K562 (cell line): ENCODE measurements around the gene ATMIN. TPM values are rescaled to one million over a fixed set of nuclear protein-coding genes. Genes with fewer than 3 reads are reported as not detected.
A peak's percentile ranks its signal among the peaks of the same experiment; 100 is the strongest.

Experiments used
- ETV1 ChIP-seq: fragments of 450-650 bp; conservative IDR thresholded peaks from 2 replicates; pipeline ENCODE4 v1.6.1; 2016; ENCODE audit warnings: missing genetic modification characterization, control low read depth, low read depth, missing compliant biosample characterization
- GABPB2 ChIP-seq: fragments of 250-450 bp; sonication (Bioruptor Pico); conservative IDR thresholded peaks from 2 replicates; pipeline ENCODE4 v1.5.1; 2021; ENCODE audit warnings: mild to moderate bottlenecking
- HINFP ChIP-seq: fragments of 450-650 bp; conservative IDR thresholded peaks from 2 replicates; pipeline ENCODE4 v1.6.1; 2016; ENCODE audit warnings: missing genetic modification characterization, low read depth, mild to moderate bottlenecking, control low read depth, missing compliant biosample characterization
- JUN ChIP-seq, 2 experiments: sonication (generic) in 1 of 2; formaldehyde crosslinking in 1 of 2; IDR thresholded peaks; 2 replicates each; pipeline versions ENCODE4 v1.6.1 to v1.8.0; 2012 to 2022; ENCODE audit warnings: borderline replicate concordance in 2 of 2, mild to moderate bottlenecking in 2 of 2, improper control_type of control experiment in 1 of 2, low read depth in 1 of 2, low read length in 1 of 2, missing genetic modification reagents in 1 of 2
- KAT8 ChIP-seq: fragments of 450-650 bp; IDR thresholded peaks from 2 replicates; pipeline ENCODE4 v1.6.1; 2016; ENCODE audit warnings: low read depth, mild to moderate bottlenecking
- LARP7 ChIP-seq: fragments of 450-650 bp; IDR thresholded peaks from 2 replicates; pipeline ENCODE4 v1.6.1; 2016
- MYC ChIP-seq, 2 experiments: fragments of 250-450 bp in 1 of 2; sonication (Bioruptor Pico) in 1 of 2; IDR thresholded peaks; 2 replicates each; pipeline versions ENCODE4 v1.5.1 to v1.6.1; 2012 to 2021; ENCODE audit warnings: low read depth in 2 of 2, borderline replicate concordance in 1 of 2, improper control_type of control experiment in 1 of 2, low read length in 1 of 2, mild to moderate bottlenecking in 1 of 2, moderate library complexity in 1 of 2
- POLR2A ChIP-seq: fragments of 450-650 bp; conservative IDR thresholded peaks from 2 replicates; pipeline ENCODE4 v1.6.1; 2016
- RFX1 ChIP-seq: fragments of 450-650 bp; IDR thresholded peaks from 2 replicates; pipeline ENCODE4 v1.6.1; 2016; ENCODE audit warnings: mild to moderate bottlenecking, moderate library complexity
- SUPT5H ChIP-seq: fragments of 450-650 bp; IDR thresholded peaks from 2 replicates; pipeline ENCODE4 v1.6.1; 2016
- ZBTB34 ChIP-seq: fragments of 250-450 bp; sonication (Bioruptor Pico); IDR thresholded peaks from 2 replicates; pipeline ENCODE4 v1.8.0; 2021; ENCODE audit warnings: mild to moderate bottlenecking, moderate library complexity
- ZNF239 ChIP-seq: fragments of 250-450 bp; sonication (Bioruptor Pico); IDR thresholded peaks from 2 replicates; pipeline ENCODE4 v1.4.0; 2020; ENCODE audit warnings: mild to moderate bottlenecking
- polyA plus RNA-seq, 8 experiments: library from polyadenylated mRNA; depleted of rRNA in 4 of 8; stranded (reverse) in 5 of 8; unstranded in 3 of 8; fragments of >200 nt; fragmentation: Nextera tagmentation in 2 of 8; fragmentation: Illumina TruSeq in 1 of 8; extraction: Ambion mirVana in 2 of 8; extraction: Trizol in 1 of 8; gene quantifications; 2 replicates each; pipeline versions ENCODE4 v1.2.1 to v1.2.3, GENCODE V29; 2011 to 2014; ENCODE audit warnings: inconsistent platforms in 1 of 8, missing spikeins in 1 of 8
- total RNA-seq, 7 experiments: library from RNA; depleted of rRNA in 6 of 7; stranded (reverse); fragments of >200 nt in 6 of 7; fragmentation: Illumina TruSeq in 2 of 7; extraction: Trizol in 2 of 7; gene quantifications; 2 replicates each; pipeline versions ENCODE4 v1.2.1 to v1.2.3, GENCODE V29; 2011 to 2021; ENCODE audit warnings: low replicate concordance in 1 of 7
- TF ChIP-seq, protein P1 (sequence below): fragments of 450-650 bp; IDR thresholded peaks from 2 replicates; pipeline ENCODE4 v1.6.1; 2016; ENCODE audit warnings: low read depth
- TF ChIP-seq, protein P2 (sequence below), 2 experiments: fragments of 450-650 bp in 1 of 2; sonication (generic) in 1 of 2; formaldehyde crosslinking; conservative IDR thresholded peaks; 2 replicates each; pipeline versions ENCODE4 v1.4.0 to v1.8.1; 2020 to 2022; ENCODE audit warnings: mild to moderate bottlenecking in 1 of 2, missing genetic modification reagents in 1 of 2

The ATMIN gene
- total and polyA plus RNA-seq, 9 of the 15 experiments (the other 6 are each of a cell fraction or from before 2014, with no cell fraction given) = 6.7 to 40.9 (median 23.4) TPM

DNA sequence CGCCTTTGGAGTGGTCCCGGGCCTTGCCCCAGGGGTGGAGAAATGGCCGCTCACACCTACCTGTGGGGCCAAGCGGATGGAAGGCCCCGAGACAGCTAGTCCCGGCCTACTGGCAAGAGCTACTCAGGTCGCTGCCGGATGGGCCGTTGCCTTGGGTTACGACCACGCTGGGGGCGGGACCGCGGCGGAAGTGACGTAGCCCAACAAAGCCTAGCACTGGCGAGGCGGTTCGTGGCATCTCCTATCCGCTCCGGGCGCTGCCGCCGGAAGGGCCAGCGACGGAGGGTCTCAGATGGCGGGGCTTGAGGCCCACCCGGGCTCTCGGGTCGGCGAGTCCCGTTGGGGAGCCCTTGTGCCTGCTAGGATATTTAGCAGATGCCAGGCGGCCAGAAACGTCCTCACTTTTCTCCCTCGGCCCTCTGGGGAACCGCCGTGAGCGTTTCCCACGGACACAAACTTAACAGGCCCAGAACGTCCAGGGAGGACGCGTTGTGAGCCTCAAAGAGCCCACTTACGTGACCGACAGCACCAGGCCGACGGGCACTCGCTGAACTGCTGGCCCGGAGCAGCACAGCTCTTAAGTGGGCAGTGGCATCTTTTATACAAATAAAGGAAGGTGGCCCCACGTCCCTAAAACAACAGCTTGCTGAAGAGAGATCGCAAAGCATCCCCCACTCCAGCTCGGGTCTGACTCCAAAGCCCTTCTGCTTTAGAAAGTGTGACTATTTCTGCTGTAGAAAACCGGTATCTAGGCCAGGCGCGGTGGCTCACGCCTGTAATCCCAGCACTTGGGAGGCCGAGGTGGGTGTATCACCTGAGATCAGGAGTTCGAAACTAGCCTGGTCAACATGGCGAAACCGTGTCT lies 41.7 kb downstream of the ATMIN start, which contains the start of gene C16orf46 (continued):
- TF ChIP-seq, protein P1, sequence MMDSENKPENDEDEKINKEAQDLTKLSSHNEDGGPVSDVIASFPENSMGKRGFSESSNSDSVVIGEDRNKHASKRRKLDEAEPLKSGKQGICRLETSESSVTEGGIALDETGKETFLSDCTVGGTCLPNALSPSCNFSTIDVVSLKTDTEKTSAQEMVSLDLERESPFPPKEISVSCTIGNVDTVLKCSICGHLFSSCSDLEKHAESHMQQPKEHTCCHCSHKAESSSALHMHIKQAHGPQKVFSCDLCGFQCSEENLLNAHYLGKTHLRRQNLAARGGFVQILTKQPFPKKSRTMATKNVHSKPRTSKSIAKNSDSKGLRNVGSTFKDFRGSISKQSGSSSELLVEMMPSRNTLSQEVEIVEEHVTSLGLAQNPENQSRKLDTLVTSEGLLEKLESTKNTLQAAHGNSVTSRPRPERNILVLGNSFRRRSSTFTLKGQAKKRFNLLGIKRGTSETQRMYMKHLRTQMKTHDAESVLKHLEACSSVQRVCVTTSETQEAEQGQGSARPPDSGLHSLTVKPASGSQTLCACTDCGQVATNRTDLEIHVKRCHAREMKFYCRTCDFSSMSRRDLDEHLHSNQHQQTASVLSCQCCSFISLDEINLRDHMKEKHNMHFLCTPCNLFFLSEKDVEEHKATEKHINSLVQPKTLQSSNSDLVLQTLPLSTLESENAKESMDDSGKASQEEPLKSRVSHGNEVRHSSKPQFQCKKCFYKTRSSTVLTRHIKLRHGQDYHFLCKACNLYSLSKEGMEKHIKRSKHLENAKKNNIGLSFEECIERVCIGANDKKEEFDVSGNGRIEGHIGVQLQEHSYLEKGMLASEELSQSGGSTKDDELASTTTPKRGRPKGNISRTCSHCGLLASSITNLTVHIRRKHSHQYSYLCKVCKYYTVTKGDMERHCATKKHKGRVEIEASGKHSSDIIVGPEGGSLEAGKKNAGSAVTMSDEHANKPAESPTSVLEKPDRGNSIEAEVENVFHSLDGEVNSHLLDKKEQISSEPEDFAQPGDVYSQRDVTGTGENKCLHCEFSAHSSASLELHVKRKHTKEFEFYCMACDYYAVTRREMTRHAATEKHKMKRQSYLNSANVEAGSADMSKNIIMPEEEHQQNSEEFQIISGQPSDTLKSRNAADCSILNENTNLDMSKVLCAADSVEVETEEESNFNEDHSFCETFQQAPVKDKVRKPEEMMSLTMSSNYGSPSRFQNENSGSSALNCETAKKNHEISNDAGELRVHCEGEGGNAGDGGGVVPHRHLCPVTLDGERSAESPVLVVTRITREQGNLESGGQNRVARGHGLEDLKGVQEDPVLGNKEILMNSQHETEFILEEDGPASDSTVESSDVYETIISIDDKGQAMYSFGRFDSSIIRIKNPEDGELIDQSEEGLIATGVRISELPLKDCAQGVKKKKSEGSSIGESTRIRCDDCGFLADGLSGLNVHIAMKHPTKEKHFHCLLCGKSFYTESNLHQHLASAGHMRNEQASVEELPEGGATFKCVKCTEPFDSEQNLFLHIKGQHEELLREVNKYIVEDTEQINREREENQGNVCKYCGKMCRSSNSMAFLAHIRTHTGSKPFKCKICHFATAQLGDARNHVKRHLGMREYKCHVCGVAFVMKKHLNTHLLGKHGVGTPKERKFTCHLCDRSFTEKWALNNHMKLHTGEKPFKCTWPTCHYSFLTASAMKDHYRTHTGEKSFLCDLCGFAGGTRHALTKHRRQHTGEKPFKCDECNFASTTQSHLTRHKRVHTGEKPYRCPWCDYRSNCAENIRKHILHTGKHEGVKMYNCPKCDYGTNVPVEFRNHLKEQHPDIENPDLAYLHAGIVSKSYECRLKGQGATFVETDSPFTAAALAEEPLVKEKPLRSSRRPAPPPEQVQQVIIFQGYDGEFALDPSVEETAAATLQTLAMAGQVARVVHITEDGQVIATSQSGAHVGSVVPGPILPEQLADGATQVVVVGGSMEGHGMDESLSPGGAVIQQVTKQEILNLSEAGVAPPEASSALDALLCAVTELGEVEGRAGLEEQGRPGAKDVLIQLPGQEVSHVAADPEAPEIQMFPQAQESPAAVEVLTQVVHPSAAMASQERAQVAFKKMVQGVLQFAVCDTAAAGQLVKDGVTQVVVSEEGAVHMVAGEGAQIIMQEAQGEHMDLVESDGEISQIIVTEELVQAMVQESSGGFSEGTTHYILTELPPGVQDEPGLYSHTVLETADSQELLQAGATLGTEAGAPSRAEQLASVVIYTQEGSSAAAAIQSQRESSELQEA = no peak
- no peak for TF ChIP-seq JUN (IDR thresholded peaks at IDR 0.05; ENCODE audit: borderline replicate concordance, low read depth, low read length)
- peak; percentile 89; the same call in 1 of the 2 replicates for TF ChIP-seq JUN (CRISPR knock-in tag; IDR thresholded peaks at IDR 0.05; ENCODE audit: borderline replicate concordance)
- TF ChIP-seq GABPB2 = no peak
- TF ChIP-seq LARP7 = no peak
- TF ChIP-seq HINFP (tag) = no peak
- TF ChIP-seq ETV1 (tag) = peak; percentile 92
- no peak for TF ChIP-seq ZNF239 (CRISPR knock-in tag)
- TF ChIP-seq RFX1 = peak; percentile 99
- TF ChIP-seq ZBTB34 (CRISPR knock-in tag) = no peak
- no peak for TF ChIP-seq KAT8
- peak; percentile 90 for TF ChIP-seq POLR2A
- peak; percentile 34 for TF ChIP-seq MYC (IDR thresholded peaks at IDR 0.05; ENCODE audit: low read depth, low read length)
- peak; percentile 73; the same call in 1 of the 2 replicates for TF ChIP-seq MYC (CRISPR knock-in tag; IDR thresholded peaks at IDR 0.05; ENCODE audit: borderline replicate concordance, low read depth)
- TF ChIP-seq SUPT5H = peak; percentile 83
- TF ChIP-seq, protein P2, sequence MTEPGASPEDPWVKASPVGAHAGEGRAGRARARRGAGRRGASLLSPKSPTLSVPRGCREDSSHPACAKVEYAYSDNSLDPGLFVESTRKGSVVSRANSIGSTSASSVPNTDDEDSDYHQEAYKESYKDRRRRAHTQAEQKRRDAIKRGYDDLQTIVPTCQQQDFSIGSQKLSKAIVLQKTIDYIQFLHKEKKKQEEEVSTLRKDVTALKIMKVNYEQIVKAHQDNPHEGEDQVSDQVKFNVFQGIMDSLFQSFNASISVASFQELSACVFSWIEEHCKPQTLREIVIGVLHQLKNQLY (CRISPR knock-in tag; conservative IDR thresholded peaks at IDR 0.05) = no peak
